GM10248 (cell line): ENCODE data around the gene DQX1.

ENCODE experiments used
- CTCF ChIA-PET: fragments of 300-600 bp; sonication (Branson Sonifier 250); formaldehyde crosslinking; extraction: SDS; loops from one replicate; lab custom pipeline; 2021; ENCODE audit warnings: antibody characterized with exemption; lab: Yijun Ruan, JAX
- POLR2A ChIA-PET: fragments of 350-650 bp; sonication (Branson Sonifier 250); formaldehyde crosslinking; extraction: SDS; loops from one replicate; lab custom pipeline; 2020; ENCODE audit warnings: antibody characterized with exemption; lab: Yijun Ruan, JAX
- DNase-seq: peaks from one replicate; pipeline ENCODE4 v3.0.0; 2012; ENCODE audit errors: extremely low spot score
- TF ChIP-seq, protein P1 (sequence below): IDR thresholded peaks from 2 replicates; pipeline ENCODE4 v1.5.1; 2012; ENCODE audit warnings: mild to moderate bottlenecking, low read depth; ENCODE audit errors: extremely low read depth, missing control alignments, control extremely low read depth

Gene DQX1

GRCh38 chr2:74501335-74502071, 24.5 kb downstream of the DQX1 start:
- DNase-seq, result no peak
- ChIA-PET CTCF (interaction anchor here (0.8 to 2.5 kb wide), 10 partner anchors 12 to 96 kb away, joined by 3 to 11 read pairs (median 4); partner anchors contain the start of genes CCDC142 and TTC31), POLR2A (interaction anchor here (0.7 to 1.2 kb wide), 2 partner anchors 12 to 29 kb away, joined by 3 read pairs; no protein-coding TSS in a partner anchor)
- TF ChIP-seq, protein P1, sequence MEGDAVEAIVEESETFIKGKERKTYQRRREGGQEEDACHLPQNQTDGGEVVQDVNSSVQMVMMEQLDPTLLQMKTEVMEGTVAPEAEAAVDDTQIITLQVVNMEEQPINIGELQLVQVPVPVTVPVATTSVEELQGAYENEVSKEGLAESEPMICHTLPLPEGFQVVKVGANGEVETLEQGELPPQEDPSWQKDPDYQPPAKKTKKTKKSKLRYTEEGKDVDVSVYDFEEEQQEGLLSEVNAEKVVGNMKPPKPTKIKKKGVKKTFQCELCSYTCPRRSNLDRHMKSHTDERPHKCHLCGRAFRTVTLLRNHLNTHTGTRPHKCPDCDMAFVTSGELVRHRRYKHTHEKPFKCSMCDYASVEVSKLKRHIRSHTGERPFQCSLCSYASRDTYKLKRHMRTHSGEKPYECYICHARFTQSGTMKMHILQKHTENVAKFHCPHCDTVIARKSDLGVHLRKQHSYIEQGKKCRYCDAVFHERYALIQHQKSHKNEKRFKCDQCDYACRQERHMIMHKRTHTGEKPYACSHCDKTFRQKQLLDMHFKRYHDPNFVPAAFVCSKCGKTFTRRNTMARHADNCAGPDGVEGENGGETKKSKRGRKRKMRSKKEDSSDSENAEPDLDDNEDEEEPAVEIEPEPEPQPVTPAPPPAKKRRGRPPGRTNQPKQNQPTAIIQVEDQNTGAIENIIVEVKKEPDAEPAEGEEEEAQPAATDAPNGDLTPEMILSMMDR, result no peak

- no peak for DNase-seq
- CTCF ChIA-PET, result interaction anchor here (0.8 to 2.5 kb wide), 12 partner anchors 11 to 97 kb away, joined by 3 to 11 read pairs (median 4); partner anchors contain the start of genes CCDC142 and TTC31
- POLR2A ChIA-PET, result interaction anchor here (0.6 to 1.2 kb wide), 3 partner anchors 11 to 319 kb away, joined by 3 read pairs; no protein-coding TSS in a partner anchor
- TF ChIP-seq, protein P1, result no peak
Observed at GRCh38 chr2:74500578-74500946, 25.5 kb downstream of the DQX1 start.

- TF ChIP-seq, protein P1, result no peak
- CTCF ChIA-PET, result interaction anchor here (0.9 to 2.5 kb wide), 10 partner anchors 10 to 86 kb away, joined by 3 to 11 read pairs (median 4); partner anchors contain the start of genes CCDC142 and TTC31
Observed at GRCh38 chr2:74499940-74500577, 26.0 kb downstream of the DQX1 start.

GRCh38 chr2:74499267-74499939, 26.6 kb downstream of the DQX1 start, which contains the start of gene LBX2:
LBX2 (minus strand) TSS chr2:74499603; CDS start chr2:74499537, 66 bp downstream.
- TF ChIP-seq, protein P1, result no peak
- ChIA-PET POLR2A (interaction anchor here (0.5 kb wide), 1 partner anchor 48 kb away, joined by 4 read pairs; no protein-coding TSS in a partner anchor), CTCF (interaction anchor here (1.0 to 2.5 kb wide), 5 partner anchors 9 to 86 kb away, joined by 3 to 11 read pairs (median 7); partner anchors contain the start of genes CCDC142 and TTC31)
- no peak for DNase-seq

More at GRCh38 chr2:74499940-74500577, 26.0 kb downstream of the DQX1 start:
- POLR2A ChIA-PET, result interaction anchor here (0.5 to 0.6 kb wide), 2 partner anchors 49 to 319 kb away, joined by 3 to 4 read pairs; no protein-coding TSS in a partner anchor
- DNase-seq, result no peak

DNA sequence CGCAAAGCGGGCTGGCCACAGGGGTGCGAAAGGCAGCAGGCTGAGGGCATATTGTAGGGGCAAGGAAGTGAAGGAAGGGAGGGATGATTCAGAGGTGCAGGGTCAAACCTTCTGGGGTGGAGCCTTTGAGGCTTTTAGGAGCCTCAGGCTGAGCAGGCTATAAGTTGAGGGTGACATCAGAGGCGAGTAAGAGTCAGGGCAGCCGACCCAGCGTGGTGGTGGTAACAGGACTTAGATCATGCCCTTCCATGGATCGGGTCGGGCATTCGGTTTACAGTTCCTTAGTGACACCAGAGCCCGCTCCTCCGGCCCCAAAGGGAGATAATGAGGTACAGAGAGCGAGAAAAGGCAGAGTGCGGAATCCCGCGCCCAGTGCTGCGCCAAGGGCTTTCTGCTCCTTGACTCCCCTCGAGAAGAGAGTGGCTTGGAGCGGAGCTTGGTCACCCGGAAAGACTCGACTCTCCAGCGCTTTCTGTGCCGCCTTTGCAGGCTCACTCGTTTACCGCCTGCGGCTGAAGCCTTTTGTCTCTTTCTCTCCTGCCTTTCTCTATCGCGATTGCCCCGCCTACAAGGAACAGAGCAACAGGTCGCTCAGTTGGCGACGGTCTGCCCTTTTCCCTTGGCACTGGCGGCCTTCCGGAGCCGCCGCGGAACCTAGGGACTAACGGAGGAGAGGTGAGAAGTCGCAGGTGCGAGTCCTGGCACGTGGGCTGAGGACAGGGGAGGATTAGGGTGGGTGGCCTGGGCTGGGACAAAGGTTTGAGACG, 27.3 kb downstream of the DQX1 start:
- TF ChIP-seq, protein P1, result no peak
- DNase-seq, result peak; percentile 39
- POLR2A ChIA-PET, result no interaction called here
- CTCF ChIA-PET, result interaction anchor here (1.0 to 2.5 kb wide), 7 partner anchors 9 to 90 kb away, joined by 3 to 10 read pairs (median 4); partner anchors contain the start of genes AUP1, CCDC142, HTRA2 and TLX2
